ENCODE measurements around the gene CPXM2. TPM values are rescaled to one million over a fixed set of nuclear protein-coding genes. Genes with fewer than 3 reads are reported as not detected.
A peak's percentile ranks its signal among the peaks of the same experiment; 100 is the strongest.

CPXM2 gene
- polyA plus RNA-seq, 3 donors = not detected

- H3K27ac Mint-ChIP-seq = no peak overlapping the region
- H3K4me1 Mint-ChIP-seq = no peaks in the 10 kb centered on the region
- WGBS (ENCODE audit: insufficient coverage) = 86% methylated on average over 1 of the region's 2 CpGs
- H3K27ac ChIP-seq (ENCODE audit: low read depth in 1 of 2, low read length in 2 of 2) = no peak overlapping the region
- H3K4me2 ChIP-seq (replicated peaks; ENCODE audit: extremely low read depth, low read length, poor library complexity, severe bottlenecking) = no peak overlapping the region
- no peak overlapping the region for H3K4me3 Mint-ChIP-seq
- H3K27me3 ChIP-seq (ENCODE audit: control insufficient read depth in 2 of 2, insufficient read depth in 2 of 2, low read length in 2 of 2) = no peaks in the 10 kb centered on the region
- intact Hi-C loops (cut with micrococcal nuclease) = no loop called here
- no peak for TF ChIP-seq CTCF (IDR thresholded peaks at IDR 0.05)
- H4K20me1 ChIP-seq (ENCODE audit: insufficient read depth, low read length) = no peaks in the 10 kb centered on the region
- H3K9me3 Mint-ChIP-seq = peaks cover 0 to 12% (median 2%) of the 10 kb centered on the region in 7 donors
- no peak overlapping the region for H2AFZ ChIP-seq (ENCODE audit: insufficient read depth, low read depth, low read length, poor library complexity, severe bottlenecking)
- DNase-seq = no peak
- H3K36me3 Mint-ChIP-seq = no peaks in the 10 kb centered on the region
- H3K36me3 ChIP-seq (replicated peaks in 1 of 2; ENCODE audit: control insufficient read depth in 1 of 2, insufficient read depth in 2 of 2, low read length in 2 of 2) = no peaks in the 10 kb centered on the region
- no peak overlapping the region for H3K4me3 ChIP-seq (replicated peaks in 1 of 3; ENCODE audit: low read depth in 2 of 3, low read length in 3 of 3)
- no peaks in the 10 kb centered on the region for H3K79me2 ChIP-seq (ENCODE audit: insufficient read depth, low read length)
- H3K4me1 ChIP-seq (ENCODE audit: control insufficient read depth in 1 of 2, insufficient read depth in 2 of 2, low read length in 2 of 2) = no peaks in the 10 kb centered on the region
- H3K9ac ChIP-seq (ENCODE audit: insufficient read depth, low read length, poor library complexity, severe bottlenecking) = no peak overlapping the region
- no peaks in the 10 kb centered on the region for H3K9me3 ChIP-seq (replicated peaks in 1 of 2; ENCODE audit: control insufficient read depth in 1 of 2, insufficient read depth in 1 of 2, low read length in 2 of 2)
- H3K27me3 Mint-ChIP-seq (ENCODE audit: low read depth in 3 of 3) = peaks cover 1 to 8% (median 5%) of the 10 kb centered on the region in 3 donors
Measured at GRCh38 chr10:123722351-123722750, 169.3 kb downstream of the CPXM2 start.

- peaks cover 1 to 8% (median 5%) of the 10 kb centered on the region in 3 donors for H3K27me3 Mint-ChIP-seq (ENCODE audit: low read depth in 3 of 3)
- TF ChIP-seq CTCF (IDR thresholded peaks at IDR 0.05) = no peak
- H3K27ac ChIP-seq (ENCODE audit: low read depth in 1 of 2, low read length in 2 of 2) = no peak overlapping the region
- 80% methylated on average over 8 of the region's 9 CpGs for WGBS (ENCODE audit: insufficient coverage)
- H3K4me1 Mint-ChIP-seq = no peaks in the 10 kb centered on the region
- H3K4me2 ChIP-seq (replicated peaks; ENCODE audit: extremely low read depth, low read length, poor library complexity, severe bottlenecking) = no peak overlapping the region
- peak overlapping the region in 1 of 7 donors; percentile 29 for H3K27ac Mint-ChIP-seq
- no peaks in the 10 kb centered on the region for H4K20me1 ChIP-seq (ENCODE audit: insufficient read depth, low read length)
- H3K9ac ChIP-seq (ENCODE audit: insufficient read depth, low read length, poor library complexity, severe bottlenecking) = no peak overlapping the region
- no peaks in the 10 kb centered on the region for H3K27me3 ChIP-seq (ENCODE audit: control insufficient read depth in 2 of 2, insufficient read depth in 2 of 2, low read length in 2 of 2)
- H3K4me1 ChIP-seq (ENCODE audit: control insufficient read depth in 1 of 2, insufficient read depth in 2 of 2, low read length in 2 of 2) = no peaks in the 10 kb centered on the region
- H2AFZ ChIP-seq (ENCODE audit: insufficient read depth, low read depth, low read length, poor library complexity, severe bottlenecking) = no peak overlapping the region
- H3K36me3 ChIP-seq (replicated peaks in 1 of 2; ENCODE audit: control insufficient read depth in 1 of 2, insufficient read depth in 2 of 2, low read length in 2 of 2) = no peaks in the 10 kb centered on the region
- no peaks in the 10 kb centered on the region for H3K79me2 ChIP-seq (ENCODE audit: insufficient read depth, low read length)
- DNase-seq = no peak
- H3K4me3 ChIP-seq (replicated peaks in 1 of 3; ENCODE audit: low read depth in 2 of 3, low read length in 3 of 3) = no peak overlapping the region
- no peak overlapping the region for H3K4me3 Mint-ChIP-seq
- H3K9me3 Mint-ChIP-seq = peaks cover 0 to 12% (median 2%) of the 10 kb centered on the region in 7 donors
- intact Hi-C loops (cut with micrococcal nuclease) = no loop called here
- H3K9me3 ChIP-seq (replicated peaks in 1 of 2; ENCODE audit: control insufficient read depth in 1 of 2, insufficient read depth in 1 of 2, low read length in 2 of 2) = no peaks in the 10 kb centered on the region
- H3K36me3 Mint-ChIP-seq = no peaks in the 10 kb centered on the region
Measured at GRCh38 chr10:123721441-123722049, 170.1 kb downstream of the CPXM2 start.
